ENCODE results near the gene GALC. TPM values are rescaled to one million over a fixed set of nuclear protein-coding genes. Genes with fewer than 3 reads are reported as not detected.
"Not testable (repeated sequence)": the region's sequence is repeated elsewhere in the genome, so short reads cannot be mapped to it uniquely, and the experiment has no call there.

GALC gene
- total RNA-seq, 4 donors from 2014 or later = 30.6 to 41.2 (median 34.1) TPM

GRCh38 chr14:88030892-88031291 is 37.9 kb upstream of the GALC start:
- no peak for TF ChIP-seq CTCF (IDR thresholded peaks at IDR 0.05)
- ATAC-seq (ENCODE audit: low FRiP score) = no peak
- DNase-seq (ENCODE audit: low spot score) = no peak

- TF ChIP-seq CTCF (IDR thresholded peaks at IDR 0.05) = no peak
- ATAC-seq (ENCODE audit: low FRiP score) = no peak
- no peak for DNase-seq (ENCODE audit: low spot score)
These were observed 37.1 kb upstream of the GALC start for GRCh38 chr14:88030079-88030478.

- DNase-seq (ENCODE audit: low spot score) (no peak), ATAC-seq (ENCODE audit: low FRiP score) (no peak)
- TF ChIP-seq CTCF (IDR thresholded peaks at IDR 0.05) = no peak
These were observed 36.5 kb upstream of the GALC start for GRCh38 chr14:88029500-88029899.

- DNase-seq (ENCODE audit: low spot score) (no peak), ATAC-seq (ENCODE audit: low FRiP score) (no peak)
- TF ChIP-seq CTCF (IDR thresholded peaks at IDR 0.05) = no peak
These were observed 33.9 kb upstream of the GALC start for GRCh38 chr14:88026890-88027289.

GRCh38 chr14:88025313-88025712 is 32.3 kb upstream of the GALC start:
- DNase-seq (ENCODE audit: low spot score) (no peak), ATAC-seq (ENCODE audit: low FRiP score) (no peak)
- TF ChIP-seq CTCF (IDR thresholded peaks at IDR 0.05) = no peak

- not testable (repeated sequence) for ATAC-seq (ENCODE audit: low FRiP score); DNase-seq (ENCODE audit: low spot score)
These were observed 31.5 kb upstream of the GALC start for GRCh38 chr14:88024252-88025086.

GRCh38 chr14:88023658-88024187 is 30.7 kb upstream of the GALC start:
- no peak for TF ChIP-seq CTCF (IDR thresholded peaks at IDR 0.05)
- ATAC-seq (ENCODE audit: low FRiP score) = no peak
- DNase-seq (ENCODE audit: low spot score) = no peak
